ENCODE results near the gene SLC10A3.

SLC10A3 gene

DNA sequence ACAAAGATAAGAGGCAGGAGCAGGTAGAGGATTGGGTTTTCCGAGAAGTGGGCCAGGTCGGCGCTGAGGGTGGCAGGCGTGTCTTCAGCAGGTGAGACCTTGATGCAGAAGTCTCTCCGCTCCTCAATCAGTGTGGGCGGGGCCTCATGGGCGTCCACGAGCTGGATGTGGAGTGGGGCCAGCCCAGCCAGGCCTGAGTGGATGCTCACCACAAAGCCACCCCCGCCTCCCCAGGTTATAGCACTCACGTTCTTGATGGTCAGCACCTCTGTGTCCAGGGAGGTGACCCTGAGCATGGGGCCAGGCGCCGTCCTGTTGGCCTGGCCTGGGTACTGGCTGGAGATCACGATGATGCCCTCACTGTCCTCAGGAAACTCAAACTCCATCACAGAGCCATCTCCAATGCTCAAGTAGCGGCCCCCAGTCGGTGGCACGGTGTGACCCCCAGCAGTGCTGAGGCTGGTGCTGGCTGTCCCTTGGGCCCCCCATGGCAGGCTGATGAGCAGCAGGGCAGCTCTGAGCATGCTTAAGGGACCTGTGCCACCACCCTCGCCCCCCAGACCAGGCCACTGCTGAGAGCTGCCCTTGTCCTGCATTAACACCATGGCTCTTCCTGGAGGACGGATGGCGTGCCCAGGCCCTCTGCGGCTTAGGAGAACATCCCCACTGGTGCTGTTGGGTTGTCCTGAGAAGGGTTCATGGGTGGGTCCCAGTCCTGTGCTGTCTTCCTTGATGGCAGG is 1.9 kb downstream of the SLC10A3 start:
- DNase-seq (ENCODE audit: low read depth) = no peak
- Histone ChIP-seq H3K4me3 (ENCODE audit: low read length) (no peak overlapping the region), H3K9me3 (ENCODE audit: control insufficient read depth, low read length) (no peaks in the 10 kb centered on the region)

GRCh38 chrX:154487518-154488290 is 2.7 kb downstream of the SLC10A3 start:
- no peak for DNase-seq (ENCODE audit: low read depth)

More for the DNA sequence above, 1.9 kb downstream of the SLC10A3 start:
- Histone ChIP-seq H3K4me1 (ENCODE audit: control insufficient read depth, insufficient read depth, low read length) (peaks cover 13% of the 10 kb centered on the region), H3K9ac (ENCODE audit: low read length) (no peak overlapping the region), H3K27me3 (replicated peaks; ENCODE audit: control insufficient read depth, insufficient read depth, low read length) (peaks cover 4% of the 10 kb centered on the region), H3K36me3 (ENCODE audit: control insufficient read depth, insufficient read depth, low read length, severe bottlenecking) (peaks cover 12% of the 10 kb centered on the region)

GRCh38 chrX:154486396-154487207 is 3.8 kb downstream of the SLC10A3 start, which contains the start of gene UBL4A:
TSS of gene UBL4A (minus strand) at chrX:154486615. CDS start at chrX:154486584, 31 bp downstream.
- H3K4me3 ChIP-seq (ENCODE audit: low read length) = peak within 1 kb of the TSS; percentile 79

More at GRCh38 chrX:154487518-154488290, 2.7 kb downstream of the SLC10A3 start:
- Histone ChIP-seq H3K36me3 (ENCODE audit: control insufficient read depth, insufficient read depth, low read length, severe bottlenecking) (peaks cover 12% of the 10 kb centered on the region), H3K27me3 (replicated peaks; ENCODE audit: control insufficient read depth, insufficient read depth, low read length) (peaks cover under 1% of the 10 kb centered on the region), H3K9me3 (ENCODE audit: control insufficient read depth, low read length) (no peaks in the 10 kb centered on the region), H3K9ac (ENCODE audit: low read length) (no peak overlapping the region), H3K4me3 (ENCODE audit: low read length) (no peak overlapping the region), H3K4me1 (ENCODE audit: control insufficient read depth, insufficient read depth, low read length) (peaks cover 13% of the 10 kb centered on the region)

DNA sequence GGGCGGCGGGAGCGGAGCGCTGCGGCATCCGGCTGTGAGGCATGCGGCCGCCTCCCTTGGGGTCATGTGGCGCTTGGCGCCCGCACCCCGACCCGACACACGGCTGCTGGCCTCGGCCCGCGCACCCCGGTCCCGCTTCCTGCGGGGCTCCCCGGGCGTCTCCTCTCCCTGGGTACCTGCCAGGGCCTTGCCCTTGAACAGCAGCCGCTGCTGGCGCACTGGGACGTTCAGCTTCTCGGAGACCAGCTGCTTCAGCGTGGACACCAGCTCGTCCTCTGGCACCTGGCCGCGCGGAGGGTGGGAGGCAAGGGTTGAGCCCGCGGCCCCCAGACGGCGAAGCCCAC is 4.4 kb downstream of the SLC10A3 start:
- peak; percentile 36 for DNase-seq (ENCODE audit: low read depth)
- Histone ChIP-seq H3K36me3 (ENCODE audit: control insufficient read depth, insufficient read depth, low read length, severe bottlenecking) (peaks cover 12% of the 10 kb centered on the region), H3K4me1 (ENCODE audit: control insufficient read depth, insufficient read depth, low read length) (peaks cover 13% of the 10 kb centered on the region), H3K9me3 (ENCODE audit: control insufficient read depth, low read length) (no peaks in the 10 kb centered on the region), H3K4me3 (ENCODE audit: low read length) (peak overlapping the region; percentile 79), H3K9ac (ENCODE audit: low read length) (peak overlapping the region; percentile 81), H3K27me3 (replicated peaks; ENCODE audit: control insufficient read depth, insufficient read depth, low read length) (no peaks in the 10 kb centered on the region)

More at GRCh38 chrX:154486396-154487207, 3.8 kb downstream of the SLC10A3 start, which contains the start of gene UBL4A:
- Histone ChIP-seq H3K4me1 (ENCODE audit: control insufficient read depth, insufficient read depth, low read length) (peaks cover 13% of the 10 kb centered on the region), H3K9ac (ENCODE audit: low read length) (peak within 1 kb of the TSS; percentile 81), H3K36me3 (ENCODE audit: control insufficient read depth, insufficient read depth, low read length, severe bottlenecking) (peaks cover 12% of the 10 kb centered on the region), H3K27me3 (replicated peaks; ENCODE audit: control insufficient read depth, insufficient read depth, low read length) (no peaks in the 10 kb centered on the region), H3K9me3 (ENCODE audit: control insufficient read depth, low read length) (no peaks in the 10 kb centered on the region)
- DNase-seq (ENCODE audit: low read depth) = peak; percentile 65

DNA sequence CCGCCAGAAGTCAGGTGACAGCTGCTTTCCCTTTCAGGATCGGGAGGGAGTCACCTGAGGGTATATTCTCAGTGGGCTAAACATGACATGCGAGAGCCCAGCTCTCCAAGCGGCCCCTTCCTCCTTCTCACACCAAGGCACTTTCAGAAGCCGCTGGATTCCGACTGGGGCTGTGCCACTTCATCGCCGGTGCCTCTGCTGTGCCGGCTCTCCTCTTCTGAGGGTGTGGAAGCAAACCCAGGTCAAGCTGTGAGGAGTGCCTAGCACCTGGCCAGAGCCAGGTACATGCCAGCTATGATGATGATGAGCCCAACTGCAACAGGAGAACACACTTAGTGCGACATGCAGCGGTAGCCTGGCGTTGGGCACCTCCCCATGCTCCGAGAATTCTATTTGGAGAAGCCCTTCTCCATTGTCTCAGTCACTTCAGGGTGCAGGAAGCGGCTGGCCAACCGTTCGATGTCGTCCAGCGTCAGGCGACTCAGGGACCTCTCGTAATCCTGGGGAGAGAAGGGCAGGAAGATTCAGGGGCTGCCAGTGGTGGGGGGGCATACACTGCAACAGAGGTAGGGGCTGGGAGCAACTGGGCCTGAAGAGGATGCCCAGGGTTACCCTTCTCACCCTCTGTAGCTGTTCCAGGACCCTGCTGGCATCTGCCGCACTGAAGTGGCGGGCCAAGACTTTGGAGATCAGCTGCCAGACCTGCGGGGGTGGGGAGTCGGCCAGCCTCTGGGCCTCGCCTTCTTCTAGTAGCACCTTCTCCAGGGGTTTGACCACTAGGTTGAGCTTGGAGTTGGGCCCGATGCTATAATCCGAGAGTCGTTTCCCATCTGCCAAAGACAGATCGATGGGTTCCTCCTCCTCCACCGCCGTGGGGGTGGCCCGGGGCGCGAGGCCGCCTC is 5.0 kb downstream of the SLC10A3 start:
- no peak for DNase-seq (ENCODE audit: low read depth)
- Histone ChIP-seq H3K36me3 (ENCODE audit: control insufficient read depth, insufficient read depth, low read length, severe bottlenecking) (peaks cover 12% of the 10 kb centered on the region), H3K27me3 (replicated peaks; ENCODE audit: control insufficient read depth, insufficient read depth, low read length) (no peaks in the 10 kb centered on the region), H3K9ac (ENCODE audit: low read length) (peak overlapping the region; percentile 81), H3K4me1 (ENCODE audit: control insufficient read depth, insufficient read depth, low read length) (peaks cover 13% of the 10 kb centered on the region), H3K4me3 (ENCODE audit: low read length) (peak overlapping the region; percentile 79), H3K9me3 (ENCODE audit: control insufficient read depth, low read length) (no peaks in the 10 kb centered on the region)

DNA sequence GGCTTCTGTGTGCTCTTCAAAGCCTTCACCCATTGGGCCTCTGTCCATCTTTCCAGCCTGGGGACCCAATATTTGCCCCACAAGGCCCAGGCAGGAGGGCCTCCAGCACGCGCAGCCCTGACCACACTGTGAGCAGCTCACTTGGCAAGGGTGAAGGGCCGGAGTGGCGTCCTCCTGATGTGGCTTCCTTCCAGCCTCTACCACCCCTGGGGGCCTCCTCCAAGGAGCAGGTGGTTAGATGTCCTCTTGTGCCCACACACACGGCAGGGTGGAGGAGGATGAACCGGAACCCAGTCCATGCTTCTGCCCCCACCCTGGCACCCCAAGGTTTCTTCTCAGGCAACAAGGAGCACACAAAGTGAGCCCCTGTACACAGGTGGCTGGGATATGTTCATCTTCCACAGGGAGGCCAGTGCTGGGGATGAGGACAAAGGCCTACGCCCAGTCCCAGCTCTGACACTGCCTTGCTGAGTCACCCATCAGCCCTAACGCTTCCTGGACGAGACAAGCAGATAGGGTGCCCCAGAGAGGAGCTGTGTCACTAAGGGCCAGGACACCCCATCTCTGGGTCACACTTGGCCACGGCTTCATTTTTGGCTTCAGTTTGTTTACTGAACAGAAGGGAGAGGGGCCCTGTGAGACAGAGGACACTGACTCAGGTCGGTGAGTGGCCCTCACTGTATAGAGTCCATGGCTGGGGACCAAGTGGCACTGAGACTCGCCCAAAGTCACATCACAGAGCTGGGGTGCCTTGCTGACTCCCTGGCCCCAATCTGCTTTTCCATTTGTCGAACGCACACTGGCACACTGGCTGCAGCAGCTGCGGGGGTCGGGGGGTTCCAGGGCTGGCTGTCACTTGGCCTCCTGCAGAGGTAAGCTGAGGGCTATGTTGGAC is 5.9 kb downstream of the SLC10A3 start:
- Histone ChIP-seq H3K27me3 (replicated peaks; ENCODE audit: control insufficient read depth, insufficient read depth, low read length) (no peaks in the 10 kb centered on the region), H3K36me3 (ENCODE audit: control insufficient read depth, insufficient read depth, low read length, severe bottlenecking) (peaks cover 12% of the 10 kb centered on the region), H3K9ac (ENCODE audit: low read length) (no peak overlapping the region), H3K4me3 (ENCODE audit: low read length) (no peak overlapping the region), H3K9me3 (ENCODE audit: control insufficient read depth, low read length) (no peaks in the 10 kb centered on the region), H3K4me1 (ENCODE audit: control insufficient read depth, insufficient read depth, low read length) (peaks cover 11% of the 10 kb centered on the region)
- no peak for DNase-seq (ENCODE audit: low read depth)

DNA sequence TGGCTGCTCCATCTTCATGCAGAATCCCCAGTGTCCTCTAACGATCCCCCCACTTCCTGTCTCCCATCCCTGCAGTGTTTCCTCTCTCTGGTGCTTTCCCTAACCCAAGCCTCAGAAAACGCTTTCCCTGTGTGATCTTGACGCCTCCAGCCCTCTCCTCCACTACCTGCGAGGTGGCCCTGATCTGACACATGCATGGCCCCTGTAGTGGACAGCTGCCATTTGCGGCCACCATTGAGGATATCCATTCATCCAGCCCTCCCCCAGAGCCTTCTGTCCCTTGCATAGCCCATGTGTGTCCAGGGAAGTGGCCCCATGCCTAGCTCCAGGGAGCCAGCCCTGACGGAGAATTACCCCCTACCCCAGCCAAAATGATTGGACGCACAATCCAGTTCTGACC is 7.1 kb downstream of the SLC10A3 start:
- Histone ChIP-seq H3K27me3 (replicated peaks; ENCODE audit: control insufficient read depth, insufficient read depth, low read length) (no peaks in the 10 kb centered on the region), H3K9ac (ENCODE audit: low read length) (no peak overlapping the region), H3K4me1 (ENCODE audit: control insufficient read depth, insufficient read depth, low read length) (peaks cover 7% of the 10 kb centered on the region), H3K36me3 (ENCODE audit: control insufficient read depth, insufficient read depth, low read length, severe bottlenecking) (peaks cover 12% of the 10 kb centered on the region), H3K9me3 (ENCODE audit: control insufficient read depth, low read length) (no peaks in the 10 kb centered on the region), H3K4me3 (ENCODE audit: low read length) (no peak overlapping the region)
- DNase-seq (ENCODE audit: low read depth) = no peak

GRCh38 chrX:154482786-154483185 is 7.6 kb downstream of the SLC10A3 start:
- no peak overlapping the region for H3K4me3 ChIP-seq (ENCODE audit: low read length)
- H3K9ac ChIP-seq (ENCODE audit: low read length) = no peak overlapping the region
- no peaks in the 10 kb centered on the region for H3K9me3 ChIP-seq (ENCODE audit: control insufficient read depth, low read length)
- no peaks in the 10 kb centered on the region for H3K27me3 ChIP-seq (replicated peaks; ENCODE audit: control insufficient read depth, insufficient read depth, low read length)
- H3K36me3 ChIP-seq (ENCODE audit: control insufficient read depth, insufficient read depth, low read length, severe bottlenecking) = peaks cover 9% of the 10 kb centered on the region
- H3K4me1 ChIP-seq (ENCODE audit: control insufficient read depth, insufficient read depth, low read length) = peaks cover 11% of the 10 kb centered on the region
- no peak for DNase-seq (ENCODE audit: low read depth)

GRCh38 chrX:154481911-154482601 is 8.4 kb downstream of the SLC10A3 start:
- H3K4me1 ChIP-seq (ENCODE audit: control insufficient read depth, insufficient read depth, low read length) = peaks cover 13% of the 10 kb centered on the region
- H3K9ac ChIP-seq (ENCODE audit: low read length) = no peak overlapping the region
- H3K27me3 ChIP-seq (replicated peaks; ENCODE audit: control insufficient read depth, insufficient read depth, low read length) = no peaks in the 10 kb centered on the region
- H3K9me3 ChIP-seq (ENCODE audit: control insufficient read depth, low read length) = no peaks in the 10 kb centered on the region
- DNase-seq (ENCODE audit: low read depth) = no peak
- H3K36me3 ChIP-seq (ENCODE audit: control insufficient read depth, insufficient read depth, low read length, severe bottlenecking) = peaks cover 5% of the 10 kb centered on the region
- no peak overlapping the region for H3K4me3 ChIP-seq (ENCODE audit: low read length)
